ENCODE data around the gene DIAPH3.

DNA sequence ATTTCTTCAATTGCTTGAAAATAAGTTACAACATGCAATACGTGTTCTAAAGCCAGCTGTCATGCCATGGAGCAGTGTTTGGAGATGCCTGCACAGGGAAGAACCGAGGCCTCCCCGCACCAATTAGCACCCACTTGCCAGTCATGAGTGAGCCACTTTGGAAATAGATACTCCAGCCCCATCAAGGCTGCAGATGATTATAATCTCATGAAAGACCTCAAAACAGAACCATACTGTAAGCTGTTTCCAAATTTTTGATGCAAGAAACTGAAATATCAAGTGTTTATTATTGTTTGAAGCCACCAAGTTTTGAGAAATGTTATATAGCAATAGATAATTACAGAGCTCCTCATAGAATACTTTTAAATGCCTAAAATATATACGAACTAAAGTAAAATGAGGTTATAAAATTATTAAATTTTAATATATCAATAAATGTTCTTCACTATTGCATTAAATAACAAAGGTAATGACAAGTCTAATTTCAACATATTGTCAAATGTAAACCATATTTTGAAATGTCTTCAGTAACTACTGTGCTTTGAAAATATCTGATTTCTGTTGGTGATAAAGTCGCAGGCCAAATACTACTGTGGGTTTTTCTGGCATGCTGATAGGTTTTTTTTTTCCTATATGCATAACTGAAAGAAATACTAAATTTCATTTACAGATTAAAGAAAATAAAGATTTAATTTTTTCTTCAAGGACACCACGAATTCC is 43.0 kb downstream of the DIAPH3 start:
- TF ChIP-seq CTCF (IDR thresholded peaks at IDR 0.05): no peak
- no peak for TF ChIP-seq POLR2A (IDR thresholded peaks at IDR 0.05)

All from lower leg skin (tissue), 3 donors.